Measurements from ENCODE around the gene CELF4.

GRCh38 chr18:37348729-37349128, 216.9 kb downstream of the CELF4 start:
- TF ChIP-seq, protein P1, sequence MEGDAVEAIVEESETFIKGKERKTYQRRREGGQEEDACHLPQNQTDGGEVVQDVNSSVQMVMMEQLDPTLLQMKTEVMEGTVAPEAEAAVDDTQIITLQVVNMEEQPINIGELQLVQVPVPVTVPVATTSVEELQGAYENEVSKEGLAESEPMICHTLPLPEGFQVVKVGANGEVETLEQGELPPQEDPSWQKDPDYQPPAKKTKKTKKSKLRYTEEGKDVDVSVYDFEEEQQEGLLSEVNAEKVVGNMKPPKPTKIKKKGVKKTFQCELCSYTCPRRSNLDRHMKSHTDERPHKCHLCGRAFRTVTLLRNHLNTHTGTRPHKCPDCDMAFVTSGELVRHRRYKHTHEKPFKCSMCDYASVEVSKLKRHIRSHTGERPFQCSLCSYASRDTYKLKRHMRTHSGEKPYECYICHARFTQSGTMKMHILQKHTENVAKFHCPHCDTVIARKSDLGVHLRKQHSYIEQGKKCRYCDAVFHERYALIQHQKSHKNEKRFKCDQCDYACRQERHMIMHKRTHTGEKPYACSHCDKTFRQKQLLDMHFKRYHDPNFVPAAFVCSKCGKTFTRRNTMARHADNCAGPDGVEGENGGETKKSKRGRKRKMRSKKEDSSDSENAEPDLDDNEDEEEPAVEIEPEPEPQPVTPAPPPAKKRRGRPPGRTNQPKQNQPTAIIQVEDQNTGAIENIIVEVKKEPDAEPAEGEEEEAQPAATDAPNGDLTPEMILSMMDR (conservative IDR thresholded peaks at IDR 0.05): no peak
- TF ChIP-seq ZFX (IDR thresholded peaks at IDR 0.05): no peak

Data from C4-2B (cell line).